GM12878 (cell line): ENCODE data around the gene LIM2. TPM values are rescaled to one million over a fixed set of nuclear protein-coding genes. Genes with fewer than 3 reads are reported as not detected.

ENCODE experiments used
- ATAC-seq: fragments of 200-7000 bp; cut with Tn5 transposase; 3 replicates; pipeline ENCODE4 v1.9.1; 2020; ENCODE audit warnings: mild to moderate bottlenecking, moderate library complexity
- BruUV-seq: library from RNA; stranded (reverse); fragments of 400-500 nt; replicated peaks from 2 replicates; lab custom pipeline; 2021; lab: Mats Ljungman, UMichigan
- CTCF ChIA-PET: fragments of 300-600 bp; sonication (Branson Sonifier 250); formaldehyde crosslinking; extraction: SDS; loops from one replicate; lab custom pipeline; 2021; ENCODE audit warnings: inconsistent platforms; lab: Yijun Ruan, JAX
- POLR2A ChIA-PET: fragments of 350-600 bp; formaldehyde crosslinking; extraction: SDS; loops from one replicate; lab custom pipeline; 2021; ENCODE audit warnings: inconsistent platforms; lab: Charles Lee
- RAD21 ChIA-PET: fragments of 300-600 bp; sonication (Branson Sonifier 250); formaldehyde crosslinking; loops from one replicate; lab custom pipeline; 2023; ENCODE audit warnings: antibody characterized with exemption; ENCODE audit not compliant: unreplicated experiment; lab: Charles Lee
- SMC1A ChIA-PET: fragments of 300-600 bp; sonication (Branson Sonifier 250); formaldehyde crosslinking; loops from one replicate; lab custom pipeline; 2023; ENCODE audit not compliant: unreplicated experiment, uncharacterized antibody; lab: Charles Lee
- DNase-seq: peaks from one replicate; pipeline ENCODE4 v3.0.0-alpha.2; 2011; ENCODE audit warnings: low read depth, low spot score
- FAIRE-seq: peaks from 3 replicates; lab custom pipeline; 2011; peaks lifted over from hg19 to GRCh38; lab: Jason Lieb, UNC
- H2AFZ ChIP-seq: 2 replicates; pipeline ENCODE4 v1.6.0; 2011; ENCODE audit warnings: low read depth, low read length, control low read depth; ENCODE audit not compliant: control insufficient read depth
- H3K27ac ChIP-seq: 2 replicates; pipeline ENCODE4 v1.5.1; 2011; ENCODE audit warnings: control low read depth; ENCODE audit not compliant: control insufficient read depth, insufficient read depth
- H3K27me3 ChIP-seq, 2 experiments: replicated peaks in 1 of 2; 2 replicates each; pipeline versions ENCODE4 v1.6.0 to v1.6.1; 2011; ENCODE audit warnings: low read length in 1 of 2; ENCODE audit not compliant: control insufficient read depth in 2 of 2, insufficient read depth in 2 of 2
- H3K36me3 ChIP-seq, 2 experiments: 2 replicates each; pipeline ENCODE4 v1.5.1; 2011; ENCODE audit warnings: low read length in 1 of 2; ENCODE audit not compliant: control insufficient read depth in 2 of 2, insufficient read depth in 2 of 2
- H3K4me1 ChIP-seq: 2 replicates; pipeline ENCODE4 v1.6.1; 2011; ENCODE audit warnings: mild to moderate bottlenecking, low read length, moderate library complexity, mixed read lengths; ENCODE audit not compliant: control insufficient read depth, insufficient read depth
- H3K4me2 ChIP-seq: 2 replicates; pipeline ENCODE4 v1.6.0; 2011; ENCODE audit warnings: control low read depth; ENCODE audit not compliant: control insufficient read depth, insufficient read depth
- H3K4me3 ChIP-seq: fragments of 200-600 bp; sonication (generic); 2 replicates; pipeline ENCODE4 v1.5.1; 2016
- H3K79me2 ChIP-seq: 2 replicates; pipeline ENCODE4 v1.6.0; 2011; ENCODE audit warnings: low read length; ENCODE audit not compliant: control insufficient read depth, insufficient read depth
- H3K9ac ChIP-seq: 2 replicates; pipeline ENCODE4 v1.8.0; 2011; ENCODE audit warnings: low read length, control low read depth, mixed read lengths; ENCODE audit not compliant: control insufficient read depth, insufficient read depth
- H3K9me3 ChIP-seq: replicated peaks from 3 replicates; pipeline ENCODE4 v1.5.1; 2011; ENCODE audit warnings: mild to moderate bottlenecking, low read length; ENCODE audit not compliant: control insufficient read depth, insufficient read depth
- H4K20me1 ChIP-seq: 2 replicates; pipeline ENCODE4 v1.6.0; 2011; ENCODE audit not compliant: control insufficient read depth, insufficient read depth
- CREM ChIP-seq: IDR thresholded peaks from 2 replicates; pipeline ENCODE4 v1.6.1; 2014; ENCODE audit warnings: antibody characterized with exemption, low read depth
- GATAD2B ChIP-seq: fragments of 450-650 bp; conservative IDR thresholded peaks from 2 replicates; pipeline ENCODE4 v1.6.1; 2017; ENCODE audit warnings: low read depth, mild to moderate bottlenecking, moderate library complexity
- JUNB ChIP-seq: IDR thresholded peaks from 2 replicates; pipeline ENCODE4 v1.6.1; 2016; ENCODE audit warnings: antibody characterized with exemption, mild to moderate bottlenecking
- NBN ChIP-seq: fragments of 450-650 bp; IDR thresholded peaks from 2 replicates; pipeline ENCODE4 v1.6.1; 2016
- NFYA ChIP-seq: IDR thresholded peaks from 2 replicates; pipeline ENCODE4 v1.6.1; 2011; ENCODE audit warnings: low read depth, mild to moderate bottlenecking, low read length, improper control_type of control experiment, borderline replicate concordance
- PAX8 ChIP-seq: fragments of 450-650 bp; IDR thresholded peaks from 2 replicates; pipeline ENCODE4 v1.6.1; 2017; ENCODE audit warnings: mild to moderate bottlenecking, moderate library complexity
- RCOR1 ChIP-seq: conservative IDR thresholded peaks from 2 replicates; pipeline ENCODE4 v1.6.1; 2012; ENCODE audit warnings: low read depth, low read length, improper control_type of control experiment
- SIX5 ChIP-seq: IDR thresholded peaks from 2 replicates; pipeline ENCODE4 v1.6.1; 2011; ENCODE audit warnings: mild to moderate bottlenecking, low read depth, low read length, moderate library complexity; ENCODE audit not compliant: severe bottlenecking
- WGBS: methylation state at CpG from one replicate; pipeline ENCODE4 v1.1.6; 2016; ENCODE audit warnings: low lambda C conversion rate; ENCODE audit not compliant: insufficient replicate concordance, insufficient coverage; ENCODE audit errors: missing lambda C conversion rate; 5-methylcytosine and 5-hydroxymethylcytosine counted together
- in situ Hi-C: fragments of 300-500 bp; cut with MboI; formaldehyde crosslinking; loops from 9 replicates; pipeline ENCODE4 v1.14.3; 2018; ENCODE audit warnings: mixed read lengths
- intact Hi-C: fragments of 100-400 bp; cut with micrococcal nuclease; formaldehyde crosslinking; loops from one replicate; pipeline ENCODE4 v1.14.2; 2022; ENCODE audit not compliant: unreplicated experiment
- polyA plus RNA-seq, 11 experiments: library from polyadenylated mRNA; depleted of rRNA in 4 of 11; unstranded in 6 of 11; stranded (reverse) in 5 of 11; fragments of >200 nt; fragmentation: Nextera tagmentation in 4 of 11; fragmentation: Illumina TruSeq in 1 of 11; extraction: Ambion mirVana in 4 of 11; extraction: Trizol in 1 of 11; gene quantifications; 1 replicate in 1 of 11; 2 replicates in 10 of 11; pipeline versions ENCODE4 v1.2.1 to v1.2.3, GENCODE V29; 2011 to 2016; ENCODE audit warnings: inconsistent platforms in 2 of 11, missing spikeins in 2 of 11, low read depth in 1 of 11
- total RNA-seq, 4 experiments: library from RNA; depleted of rRNA in 3 of 4; stranded (reverse); fragments of >200 nt in 3 of 4; fragmentation: Illumina TruSeq in 1 of 4; extraction: Trizol in 1 of 4; gene quantifications; 2 replicates each; pipeline versions ENCODE4 v1.2.1 to v1.2.3, GENCODE V29; 2013 to 2021
- TF ChIP-seq, protein P1 (sequence below): IDR thresholded peaks from 2 replicates; pipeline ENCODE4 v1.6.1; 2011; ENCODE audit warnings: borderline replicate concordance, low read depth, mild to moderate bottlenecking, moderate library complexity, low read length; ENCODE audit not compliant: insufficient read depth, poor library complexity, severe bottlenecking
- TF ChIP-seq, protein P2 (sequence below): IDR thresholded peaks from 2 replicates; pipeline ENCODE4 v1.6.1; 2011; ENCODE audit warnings: low read depth, low read length, improper control_type of control experiment, borderline replicate concordance
- TF ChIP-seq, protein P3 (sequence below): fragments of 450-650 bp; IDR thresholded peaks from 2 replicates; pipeline ENCODE4 v1.6.1; 2018; ENCODE audit warnings: borderline replicate concordance, mild to moderate bottlenecking; ENCODE audit not compliant: partially characterized antibody

Gene LIM2
- total and polyA plus RNA-seq, 10 of the 15 experiments (the other 5 are each of a cell fraction or from before 2014, with no cell fraction given), result not detected

DNA sequence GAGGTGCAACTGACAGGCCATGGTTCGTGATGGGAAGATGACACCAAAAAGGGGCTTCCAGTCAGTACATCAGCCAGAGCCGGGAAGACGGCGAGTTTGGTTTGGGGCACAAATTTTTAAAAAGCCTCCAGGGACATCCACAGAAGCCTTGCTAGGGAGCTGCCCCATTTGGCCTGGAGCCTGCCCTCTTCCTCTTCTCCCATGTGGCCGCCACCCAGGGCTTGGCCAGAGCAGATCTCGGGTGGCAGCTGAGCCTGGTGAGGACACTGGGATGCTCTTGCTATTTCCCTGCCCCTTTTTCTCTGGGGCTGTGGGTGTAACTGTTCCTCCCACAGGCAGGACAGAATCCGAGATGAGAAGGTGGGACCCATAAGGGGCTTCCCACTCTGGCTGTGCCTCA lies 29.8 kb downstream of the LIM2 start (continued):
- TF ChIP-seq RCOR1 (no peak), SIX5 (no peak)

DNA sequence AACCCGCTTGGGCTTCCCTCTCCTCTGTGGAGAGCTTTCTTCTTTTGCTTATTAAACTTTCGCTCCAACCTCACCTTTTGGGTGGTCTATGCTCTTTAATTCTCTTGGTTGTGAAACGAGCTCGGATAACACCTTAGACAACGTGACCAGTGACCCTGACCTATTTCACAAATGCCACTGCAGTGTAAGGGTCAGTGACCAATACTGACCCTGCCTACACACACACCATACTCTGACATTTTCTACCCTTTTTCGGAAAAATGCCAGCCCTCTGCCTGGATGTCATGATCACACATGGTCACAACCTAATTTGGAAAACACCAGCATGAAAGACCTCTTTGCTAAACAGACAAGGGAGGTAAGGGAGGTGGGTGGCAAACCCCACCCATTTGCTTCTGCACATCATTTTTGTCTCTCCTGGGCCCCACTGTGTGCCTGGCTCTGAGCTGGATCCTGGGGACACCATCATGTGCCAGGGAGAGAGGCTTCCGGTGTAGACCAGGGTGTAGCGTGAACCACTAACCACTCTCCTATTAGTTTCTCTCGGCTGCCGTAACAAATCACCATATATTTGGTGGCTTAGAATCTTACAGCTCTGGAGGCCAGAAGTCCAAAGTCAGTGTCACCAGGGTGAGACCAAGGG lies 31.5 kb downstream of the LIM2 start:
- CTCF ChIA-PET, result interaction anchor here (0.9 to 1.9 kb wide), 4 partner anchors 9 to 65 kb away, joined by 3 to 5 read pairs (median 4); no protein-coding TSS in a partner anchor
- no peak overlapping the region for H3K4me2 ChIP-seq
- WGBS, result 98% methylated on average over 10 of the region's 10 CpGs
- ATAC-seq, result no peak
- no peaks in the 10 kb centered on the region for H3K9me3 ChIP-seq
- H3K9ac ChIP-seq, result no peak overlapping the region
- H4K20me1 ChIP-seq, result no peaks in the 10 kb centered on the region
- no peaks in the 10 kb centered on the region for H3K27me3 ChIP-seq
- no peaks in the 10 kb centered on the region for H3K4me1 ChIP-seq
- no peak overlapping the region for H3K27ac ChIP-seq
- RAD21 ChIA-PET, result interaction anchor here (0.7 kb wide), 1 partner anchor 264 kb away, joined by 3 read pairs; no protein-coding TSS in a partner anchor
- DNase-seq, result no peak
- no peaks in the 10 kb centered on the region for H3K36me3 ChIP-seq
- POLR2A ChIA-PET, result interaction anchor here (0.9 to 1.0 kb wide), 2 partner anchors 9 to 15 kb away, joined by 3 read pairs; no protein-coding TSS in a partner anchor
- H3K4me3 ChIP-seq, result no peak overlapping the region
- in situ Hi-C loops, result loop anchor here (25.0 kb wide), 1 partner anchor 1019 kb away; the partner anchor contains the start of gene KCNC3
- FAIRE-seq, result no peak
- no TSS peak for BruUV-seq
- no peaks in the 10 kb centered on the region for H3K79me2 ChIP-seq
- SMC1A ChIA-PET, result no interaction called here
- intact Hi-C loops, result no loop called here
- TF ChIP-seq NFYA (no peak), CREM (no peak), PAX8 (no peak), GATAD2B (no peak), NBN (no peak), JUNB (no peak)
- TF ChIP-seq, protein P1, sequence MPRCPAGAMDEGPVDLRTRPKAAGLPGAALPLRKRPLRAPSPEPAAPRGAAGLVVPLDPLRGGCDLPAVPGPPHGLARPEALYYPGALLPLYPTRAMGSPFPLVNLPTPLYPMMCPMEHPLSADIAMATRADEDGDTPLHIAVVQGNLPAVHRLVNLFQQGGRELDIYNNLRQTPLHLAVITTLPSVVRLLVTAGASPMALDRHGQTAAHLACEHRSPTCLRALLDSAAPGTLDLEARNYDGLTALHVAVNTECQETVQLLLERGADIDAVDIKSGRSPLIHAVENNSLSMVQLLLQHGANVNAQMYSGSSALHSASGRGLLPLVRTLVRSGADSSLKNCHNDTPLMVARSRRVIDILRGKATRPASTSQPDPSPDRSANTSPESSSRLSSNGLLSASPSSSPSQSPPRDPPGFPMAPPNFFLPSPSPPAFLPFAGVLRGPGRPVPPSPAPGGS, result no peak
- TF ChIP-seq, protein P2, sequence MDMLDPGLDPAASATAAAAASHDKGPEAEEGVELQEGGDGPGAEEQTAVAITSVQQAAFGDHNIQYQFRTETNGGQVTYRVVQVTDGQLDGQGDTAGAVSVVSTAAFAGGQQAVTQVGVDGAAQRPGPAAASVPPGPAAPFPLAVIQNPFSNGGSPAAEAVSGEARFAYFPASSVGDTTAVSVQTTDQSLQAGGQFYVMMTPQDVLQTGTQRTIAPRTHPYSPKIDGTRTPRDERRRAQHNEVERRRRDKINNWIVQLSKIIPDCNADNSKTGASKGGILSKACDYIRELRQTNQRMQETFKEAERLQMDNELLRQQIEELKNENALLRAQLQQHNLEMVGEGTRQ, result no peak
- TF ChIP-seq, protein P3, sequence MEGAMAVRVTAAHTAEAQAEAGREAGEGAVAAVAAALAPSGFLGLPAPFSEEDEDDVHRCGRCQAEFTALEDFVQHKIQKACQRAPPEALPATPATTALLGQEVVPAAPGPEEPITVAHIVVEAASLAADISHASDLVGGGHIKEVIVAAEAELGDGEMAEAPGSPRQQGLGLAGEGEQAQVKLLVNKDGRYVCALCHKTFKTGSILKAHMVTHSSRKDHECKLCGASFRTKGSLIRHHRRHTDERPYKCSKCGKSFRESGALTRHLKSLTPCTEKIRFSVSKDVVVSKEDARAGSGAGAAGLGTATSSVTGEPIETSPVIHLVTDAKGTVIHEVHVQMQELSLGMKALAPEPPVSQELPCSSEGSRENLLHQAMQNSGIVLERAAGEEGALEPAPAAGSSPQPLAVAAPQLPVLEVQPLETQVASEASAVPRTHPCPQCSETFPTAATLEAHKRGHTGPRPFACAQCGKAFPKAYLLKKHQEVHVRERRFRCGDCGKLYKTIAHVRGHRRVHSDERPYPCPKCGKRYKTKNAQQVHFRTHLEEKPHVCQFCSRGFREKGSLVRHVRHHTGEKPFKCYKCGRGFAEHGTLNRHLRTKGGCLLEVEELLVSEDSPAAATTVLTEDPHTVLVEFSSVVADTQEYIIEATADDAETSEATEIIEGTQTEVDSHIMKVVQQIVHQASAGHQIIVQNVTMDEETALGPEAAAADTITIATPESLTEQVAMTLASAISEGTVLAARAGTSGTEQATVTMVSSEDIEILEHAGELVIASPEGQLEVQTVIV, result no peak
- H2AFZ ChIP-seq, result no peak overlapping the region
